GM19043 (cell line): ENCODE data around the gene TFAP2A.

Experiments used
- ATAC-seq: cut with Tn5 transposase; IDR thresholded peaks from one replicate; pipeline ENCODE4 v1.9.1; 2021; ENCODE audit warnings: low read depth; ENCODE audit not compliant: unreplicated experiment

Gene TFAP2A

GRCh38 chr6:10402648-10403311 is 12.1 kb downstream of the TFAP2A start:
- ATAC-seq: no peak

GRCh38 chr6:10401632-10402223 is 13.1 kb downstream of the TFAP2A start:
- ATAC-seq: no peak

- ATAC-seq: no peak
Observed at GRCh38 chr6:10401004-10401536, 13.8 kb downstream of the TFAP2A start.

GRCh38 chr6:10400330-10400729 is 14.5 kb downstream of the TFAP2A start:
- ATAC-seq: no peak

- no peak for ATAC-seq
Observed at GRCh38 chr6:10399451-10399850, 15.4 kb downstream of the TFAP2A start.

GRCh38 chr6:10398446-10399218 is 16.2 kb downstream of the TFAP2A start:
- no peak for ATAC-seq

- ATAC-seq: no peak
Observed at GRCh38 chr6:10397756-10398445, 17.0 kb downstream of the TFAP2A start.

GRCh38 chr6:10396785-10397184 is 18.1 kb downstream of the TFAP2A start:
- ATAC-seq: no peak

- no peak for ATAC-seq
Observed at GRCh38 chr6:10395704-10396546, 18.9 kb downstream of the TFAP2A start.

- no peak for ATAC-seq
Observed at GRCh38 chr6:10395171-10395703, 19.6 kb downstream of the TFAP2A start.

- ATAC-seq: no peak
Observed at GRCh38 chr6:10393544-10394225, 21.2 kb downstream of the TFAP2A start.

GRCh38 chr6:10391799-10392198 is 23.1 kb downstream of the TFAP2A start:
- ATAC-seq: no peak

GRCh38 chr6:10391299-10391630 is 23.6 kb downstream of the TFAP2A start:
- ATAC-seq: no peak

GRCh38 chr6:10390495-10391298 is 24.2 kb downstream of the TFAP2A start:
- ATAC-seq: no peak

GRCh38 chr6:10389739-10390494 is 25.0 kb downstream of the TFAP2A start:
- ATAC-seq: no peak

- ATAC-seq: no peak
Observed at GRCh38 chr6:10386756-10387654, 27.9 kb downstream of the TFAP2A start.

GRCh38 chr6:10386220-10386619 is 28.7 kb downstream of the TFAP2A start:
- no peak for ATAC-seq
